GM12878 (cell line): ENCODE results near the gene DNTT.
A peak's percentile ranks its signal among the peaks of the same experiment; 100 is the strongest.

Experiments used
- CBX5 ChIP-seq: sonication (generic); IDR thresholded peaks from 2 replicates; pipeline ENCODE4 v1.6.1; 2016; ENCODE audit warnings: low read depth, moderate library complexity, mild to moderate bottlenecking, inconsistent platforms
- CHD2 ChIP-seq: IDR thresholded peaks from 2 replicates; pipeline ENCODE4 v1.6.1; 2011; ENCODE audit warnings: low read depth, low read length, improper control_type of control experiment, borderline replicate concordance
- CTCF ChIP-seq, 3 experiments: IDR thresholded peaks in 2 of 3; conservative IDR thresholded peaks in 1 of 3; 2 replicates each; pipeline ENCODE4 v1.5.1; 2011; ENCODE audit warnings: low read depth in 3 of 3, low read length in 3 of 3, mild to moderate bottlenecking in 3 of 3, control low read depth in 2 of 3, moderate library complexity in 2 of 3, inconsistent platforms in 1 of 3, mixed read lengths in 1 of 3; ENCODE audit not compliant: control insufficient read depth in 2 of 3, insufficient read depth in 1 of 3; ENCODE audit errors: extremely low read depth in 1 of 3
- EZH2 ChIP-seq: IDR thresholded peaks from 2 replicates; pipeline ENCODE4 v1.6.1; 2012; ENCODE audit warnings: low read depth, mild to moderate bottlenecking, control low read depth, inconsistent platforms, low read length, borderline replicate concordance; ENCODE audit not compliant: control insufficient read depth
- POLR2A ChIP-seq: IDR thresholded peaks from 2 replicates; pipeline ENCODE4 v1.6.1; 2011; ENCODE audit warnings: low read depth, mild to moderate bottlenecking, low read length
- RAD21 ChIP-seq: IDR thresholded peaks from 2 replicates; pipeline ENCODE4 v1.6.1; 2011; ENCODE audit warnings: mild to moderate bottlenecking, low read depth, low read length, moderate library complexity; ENCODE audit not compliant: insufficient read depth
- RAD51 ChIP-seq: fragments of 450-650 bp; IDR thresholded peaks from 2 replicates; pipeline ENCODE4 v1.6.1; 2016; ENCODE audit warnings: moderate library complexity, mild to moderate bottlenecking, inconsistent platforms
- SIN3A ChIP-seq: IDR thresholded peaks from 2 replicates; pipeline ENCODE4 v1.6.1; 2012; ENCODE audit warnings: low read depth, low read length, improper control_type of control experiment
- SUZ12 ChIP-seq: fragments of 200-600 bp; sonication (generic); IDR thresholded peaks from one replicate; pipeline ENCODE4 v1.6.1; 2018; ENCODE audit warnings: antibody characterized with exemption, mild to moderate bottlenecking; ENCODE audit not compliant: unreplicated experiment
- TAF1 ChIP-seq: IDR thresholded peaks from 2 replicates; pipeline ENCODE4 v1.6.1; 2011; ENCODE audit warnings: mild to moderate bottlenecking, low read depth, low read length, borderline replicate concordance

- TF ChIP-seq CBX5: no peak
- no peak for TF ChIP-seq CTCF (IDR thresholded peaks at IDR 0.05 in 2 of 3, conservative IDR thresholded peaks at IDR 0.05 in 1 of 3; ENCODE audit: control insufficient read depth in 2 of 3, extremely low read depth in 1 of 3, insufficient read depth in 1 of 3, low read depth in 3 of 3, low read length in 3 of 3)
- no peak for TF ChIP-seq RAD21
- no peak for TF ChIP-seq CHD2
- TF ChIP-seq EZH2: no peak
- TF ChIP-seq RAD51: peak; percentile 52
- no peak for TF ChIP-seq SIN3A
- no peak for TF ChIP-seq TAF1
- no peak; the same call in 1 of the 2 replicates for TF ChIP-seq POLR2A
- TF ChIP-seq SUZ12: no peak
Measured at GRCh38 chr10:96263669-96264068, 40.6 kb upstream of the DNTT start.
